A673 (cell line): Measurements from ENCODE around the gene CUX1.

Source experiments
- CTCF ChIP-seq: fragments of 300-800, 200-600 bp; sonication (generic); conservative IDR thresholded peaks from 2 replicates; pipeline ENCODE4 v1.5.1; 2017; ENCODE audit warnings: low read depth, mild to moderate bottlenecking, antibody characterized with exemption, low read length, moderate library complexity, mixed read lengths
- EZH2 ChIP-seq: fragments of 200-600 bp; sonication (generic); IDR thresholded peaks from 2 replicates; pipeline ENCODE4 v1.6.1; 2017; ENCODE audit warnings: borderline replicate concordance, low read depth, mild to moderate bottlenecking, mixed read lengths, antibody characterized with exemption, low read length; ENCODE audit not compliant: poor library complexity, severe bottlenecking

- TF ChIP-seq CTCF (no peak), EZH2 (no peak)
Measured at GRCh38 chr7:102068846-102069245, 251.4 kb downstream of the CUX1 start.
